WTC11 (cell line): ENCODE measurements around the gene ANKFN1. TPM values are rescaled to one million over a fixed set of nuclear protein-coding genes. Genes with fewer than 3 reads are reported as not detected.

Source experiments
- ATAC-seq: fragments of 200-7000 bp; cut with Tn5 transposase; 2 replicates; pipeline ENCODE4 v1.10.0; 2021; ENCODE audit warnings: mild to moderate bottlenecking, moderate library complexity
- CTCF ChIA-PET: fragments of 300-600 bp; sonication (Branson Sonifier 250); formaldehyde crosslinking; loops from one replicate; lab custom pipeline; 2021; ENCODE audit warnings: antibody characterized with exemption; lab: Charles Lee
- POLR2A ChIA-PET: fragments of 350-600 bp; sonication (Branson Sonifier 250); formaldehyde crosslinking; loops from one replicate; lab custom pipeline; 2021; ENCODE audit warnings: antibody characterized with exemption; lab: Charles Lee
- DNase-seq: peaks from one replicate; pipeline ENCODE4 v3.0.0; 2021; ENCODE audit warnings: low spot score
- H3K27ac Mint-ChIP-seq: 2 replicates; pipeline ENCODE4 v1.8.0; 2021; ENCODE audit warnings: mixed read lengths
- H3K27me3 Mint-ChIP-seq: 2 replicates; pipeline ENCODE4 v1.8.0; 2021; ENCODE audit warnings: low read depth, mild to moderate bottlenecking, moderate library complexity, mixed read lengths
- H3K36me3 Mint-ChIP-seq: 2 replicates; pipeline ENCODE4 v1.8.0; 2021; ENCODE audit warnings: mixed read lengths
- H3K4me1 Mint-ChIP-seq: 2 replicates; pipeline ENCODE4 v1.8.0; 2022; ENCODE audit warnings: mixed read lengths
- H3K4me3 Mint-ChIP-seq: 2 replicates; pipeline ENCODE4 v1.8.0; 2021; ENCODE audit warnings: mild to moderate bottlenecking, moderate library complexity, mixed read lengths
- H3K9me3 Mint-ChIP-seq: 2 replicates; pipeline ENCODE4 v1.8.0; 2021; ENCODE audit warnings: mixed read lengths
- ATF1 ChIP-seq: sonication (generic); formaldehyde crosslinking; IDR thresholded peaks from 2 replicates; pipeline ENCODE4 v1.8.1; 2023; ENCODE audit warnings: mild to moderate bottlenecking, moderate library complexity, missing genetic modification reagents
- CBFB ChIP-seq: sonication (generic); formaldehyde crosslinking; IDR thresholded peaks from 2 replicates; pipeline ENCODE4 v1.8.1; 2022; ENCODE audit warnings: mild to moderate bottlenecking, low read depth, missing genetic modification reagents
- CREM ChIP-seq: sonication (generic); formaldehyde crosslinking; IDR thresholded peaks from 2 replicates; pipeline ENCODE4 v1.8.1; 2022; ENCODE audit warnings: mild to moderate bottlenecking, missing genetic modification reagents, moderate library complexity
- E2F1 ChIP-seq: sonication (generic); formaldehyde crosslinking; IDR thresholded peaks from 2 replicates; pipeline ENCODE4 v1.8.0; 2022; ENCODE audit warnings: mild to moderate bottlenecking, missing genetic modification reagents
- E2F5 ChIP-seq: sonication (generic); formaldehyde crosslinking; IDR thresholded peaks from 2 replicates; pipeline ENCODE4 v1.8.1; 2022; ENCODE audit warnings: mild to moderate bottlenecking, moderate library complexity, missing genetic modification reagents
- ERG ChIP-seq: fragments of 250-450 bp; sonication (Bioruptor Pico); IDR thresholded peaks from 2 replicates; pipeline ENCODE4 v1.8.0; 2021; ENCODE audit warnings: mild to moderate bottlenecking
- ESRRA ChIP-seq: sonication (generic); formaldehyde crosslinking; IDR thresholded peaks from 2 replicates; pipeline ENCODE4 v1.8.1; 2022; ENCODE audit warnings: mild to moderate bottlenecking, missing genetic modification reagents, borderline replicate concordance
- ETV6 ChIP-seq: sonication (generic); formaldehyde crosslinking; IDR thresholded peaks from 2 replicates; pipeline ENCODE4 v1.8.1; 2022; ENCODE audit warnings: mild to moderate bottlenecking, missing genetic modification reagents
- GRHL2 ChIP-seq: fragments of 250-450 bp; sonication (Bioruptor Pico); IDR thresholded peaks from 2 replicates; pipeline ENCODE4 v1.8.0; 2022; ENCODE audit warnings: mild to moderate bottlenecking, moderate library complexity; ENCODE audit not compliant: insufficient replicate concordance, severe bottlenecking
- GTF2I ChIP-seq: fragments of 250-450 bp; sonication (Bioruptor Pico); conservative IDR thresholded peaks from 2 replicates; pipeline ENCODE4 v1.4.0; 2021; ENCODE audit warnings: mild to moderate bottlenecking
- MXD4 ChIP-seq: fragments of 250-450 bp; sonication (Bioruptor Pico); IDR thresholded peaks from 2 replicates; pipeline ENCODE4 v1.8.0; 2021; ENCODE audit warnings: mild to moderate bottlenecking, moderate library complexity, borderline replicate concordance
- NR3C1 ChIP-seq: sonication (generic); formaldehyde crosslinking; conservative IDR thresholded peaks from 2 replicates; pipeline ENCODE4 v1.8.1; 2023; ENCODE audit warnings: low read depth, mild to moderate bottlenecking, missing genetic modification reagents
- TEAD1 ChIP-seq: sonication (generic); formaldehyde crosslinking; IDR thresholded peaks from 2 replicates; pipeline ENCODE4 v1.8.0; 2022; ENCODE audit warnings: mild to moderate bottlenecking, missing genetic modification reagents
- ZMAT4 ChIP-seq: fragments of 250-450 bp; sonication (Bioruptor Pico); IDR thresholded peaks from 2 replicates; pipeline ENCODE4 v1.9.0; 2021; ENCODE audit warnings: mild to moderate bottlenecking
- ZNF232 ChIP-seq: sonication (generic); formaldehyde crosslinking; IDR thresholded peaks from 2 replicates; pipeline ENCODE4 v1.8.0; 2022; ENCODE audit warnings: mild to moderate bottlenecking, missing genetic modification reagents
- ZNF396 ChIP-seq: fragments of 250-450 bp; sonication (Bioruptor Pico); IDR thresholded peaks from 2 replicates; pipeline ENCODE4 v1.8.0; 2021; ENCODE audit warnings: mild to moderate bottlenecking, moderate library complexity, borderline replicate concordance
- total RNA-seq: library from RNA; stranded (reverse); gene quantifications from 3 replicates; pipeline ENCODE4 v1.2.3, GENCODE V29; 2021
- TF ChIP-seq, protein P1 (sequence below): sonication (generic); formaldehyde crosslinking; IDR thresholded peaks from 2 replicates; pipeline ENCODE4 v1.8.1; 2023; ENCODE audit warnings: mild to moderate bottlenecking, missing genetic modification reagents, moderate library complexity
- TF ChIP-seq, protein P2 (sequence below): sonication (generic); formaldehyde crosslinking; IDR thresholded peaks from 2 replicates; pipeline ENCODE4 v1.8.0; 2023; ENCODE audit warnings: missing genetic modification reagents, mild to moderate bottlenecking, borderline replicate concordance

ANKFN1 gene
- total RNA-seq, 1 experiment from 2014 or later = 0.24 TPM

- DNase-seq (no peak), ATAC-seq (no peak)
- no peaks in the 10 kb centered on the region for H3K9me3 Mint-ChIP-seq
- no peaks in the 10 kb centered on the region for H3K4me1 Mint-ChIP-seq
- ChIA-PET CTCF (interaction anchor here (1.0 kb wide), 1 partner anchor 17 kb away, joined by 3 read pairs; no protein-coding TSS in a partner anchor), POLR2A (interaction anchor here (0.5 kb wide), 1 partner anchor 9 kb away, joined by 4 read pairs; no protein-coding TSS in a partner anchor)
- H3K4me3 Mint-ChIP-seq = no peak overlapping the region
- H3K36me3 Mint-ChIP-seq = no peaks in the 10 kb centered on the region
- TF ChIP-seq E2F5 (CRISPR knock-in tag) (no peak), NR3C1 (CRISPR knock-in tag) (no peak), MXD4 (CRISPR knock-in tag) (no peak), ZNF396 (CRISPR knock-in tag) (no peak), CBFB (CRISPR knock-in tag) (no peak), GRHL2 (CRISPR knock-in tag) (no peak), CREM (CRISPR knock-in tag) (no peak), GTF2I (CRISPR knock-in tag) (no peak), ZNF232 (no peak), ZMAT4 (no peak), ESRRA (CRISPR knock-in tag) (no peak), ERG (CRISPR knock-in tag) (no peak), TEAD1 (CRISPR knock-in tag) (no peak), ATF1 (no peak), E2F1 (CRISPR knock-in tag) (no peak)
- TF ChIP-seq, protein P1, sequence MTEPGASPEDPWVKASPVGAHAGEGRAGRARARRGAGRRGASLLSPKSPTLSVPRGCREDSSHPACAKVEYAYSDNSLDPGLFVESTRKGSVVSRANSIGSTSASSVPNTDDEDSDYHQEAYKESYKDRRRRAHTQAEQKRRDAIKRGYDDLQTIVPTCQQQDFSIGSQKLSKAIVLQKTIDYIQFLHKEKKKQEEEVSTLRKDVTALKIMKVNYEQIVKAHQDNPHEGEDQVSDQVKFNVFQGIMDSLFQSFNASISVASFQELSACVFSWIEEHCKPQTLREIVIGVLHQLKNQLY (CRISPR knock-in tag) = no peak
- TF ChIP-seq, protein P2, sequence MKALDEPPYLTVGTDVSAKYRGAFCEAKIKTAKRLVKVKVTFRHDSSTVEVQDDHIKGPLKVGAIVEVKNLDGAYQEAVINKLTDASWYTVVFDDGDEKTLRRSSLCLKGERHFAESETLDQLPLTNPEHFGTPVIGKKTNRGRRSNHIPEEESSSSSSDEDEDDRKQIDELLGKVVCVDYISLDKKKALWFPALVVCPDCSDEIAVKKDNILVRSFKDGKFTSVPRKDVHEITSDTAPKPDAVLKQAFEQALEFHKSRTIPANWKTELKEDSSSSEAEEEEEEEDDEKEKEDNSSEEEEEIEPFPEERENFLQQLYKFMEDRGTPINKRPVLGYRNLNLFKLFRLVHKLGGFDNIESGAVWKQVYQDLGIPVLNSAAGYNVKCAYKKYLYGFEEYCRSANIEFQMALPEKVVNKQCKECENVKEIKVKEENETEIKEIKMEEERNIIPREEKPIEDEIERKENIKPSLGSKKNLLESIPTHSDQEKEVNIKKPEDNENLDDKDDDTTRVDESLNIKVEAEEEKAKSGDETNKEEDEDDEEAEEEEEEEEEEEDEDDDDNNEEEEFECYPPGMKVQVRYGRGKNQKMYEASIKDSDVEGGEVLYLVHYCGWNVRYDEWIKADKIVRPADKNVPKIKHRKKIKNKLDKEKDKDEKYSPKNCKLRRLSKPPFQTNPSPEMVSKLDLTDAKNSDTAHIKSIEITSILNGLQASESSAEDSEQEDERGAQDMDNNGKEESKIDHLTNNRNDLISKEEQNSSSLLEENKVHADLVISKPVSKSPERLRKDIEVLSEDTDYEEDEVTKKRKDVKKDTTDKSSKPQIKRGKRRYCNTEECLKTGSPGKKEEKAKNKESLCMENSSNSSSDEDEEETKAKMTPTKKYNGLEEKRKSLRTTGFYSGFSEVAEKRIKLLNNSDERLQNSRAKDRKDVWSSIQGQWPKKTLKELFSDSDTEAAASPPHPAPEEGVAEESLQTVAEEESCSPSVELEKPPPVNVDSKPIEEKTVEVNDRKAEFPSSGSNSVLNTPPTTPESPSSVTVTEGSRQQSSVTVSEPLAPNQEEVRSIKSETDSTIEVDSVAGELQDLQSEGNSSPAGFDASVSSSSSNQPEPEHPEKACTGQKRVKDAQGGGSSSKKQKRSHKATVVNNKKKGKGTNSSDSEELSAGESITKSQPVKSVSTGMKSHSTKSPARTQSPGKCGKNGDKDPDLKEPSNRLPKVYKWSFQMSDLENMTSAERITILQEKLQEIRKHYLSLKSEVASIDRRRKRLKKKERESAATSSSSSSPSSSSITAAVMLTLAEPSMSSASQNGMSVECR (CRISPR knock-in tag) = no peak
- H3K27ac Mint-ChIP-seq = no peak overlapping the region
- no peaks in the 10 kb centered on the region for H3K27me3 Mint-ChIP-seq
Observed at GRCh38 chr17:56482229-56482628, 329.0 kb downstream of the ANKFN1 start.

DNA sequence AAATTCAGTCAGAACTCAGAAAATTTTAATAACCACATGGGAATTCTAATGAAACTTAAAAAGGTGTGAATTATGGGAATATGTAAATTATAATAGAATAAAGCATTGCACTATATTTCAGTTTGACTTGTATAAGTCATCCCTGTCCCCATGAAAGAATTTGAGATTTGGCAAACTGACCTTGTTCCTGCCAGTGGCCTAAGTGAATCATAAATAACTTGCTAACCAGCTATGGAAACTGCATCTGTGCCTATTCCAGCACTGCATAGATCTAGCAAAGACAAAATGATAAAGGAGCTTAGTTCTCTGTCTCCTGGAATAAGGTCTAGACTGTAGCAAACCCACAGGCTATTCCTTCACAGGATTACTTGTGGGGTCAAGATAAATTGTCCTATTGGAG is 333.5 kb downstream of the ANKFN1 start:
- DNase-seq (no peak), ATAC-seq (no peak)
- POLR2A ChIA-PET = no interaction called here
- H3K4me1 Mint-ChIP-seq = no peaks in the 10 kb centered on the region
- H3K27me3 Mint-ChIP-seq = no peaks in the 10 kb centered on the region
- no peaks in the 10 kb centered on the region for H3K9me3 Mint-ChIP-seq
- CTCF ChIA-PET = interaction anchor here (1.0 kb wide), 1 partner anchor 13 kb away, joined by 5 read pairs; no protein-coding TSS in a partner anchor
- H3K27ac Mint-ChIP-seq = no peak overlapping the region
- no peak overlapping the region for H3K4me3 Mint-ChIP-seq
- TF ChIP-seq ETV6 (CRISPR knock-in tag) = no peak
- no peaks in the 10 kb centered on the region for H3K36me3 Mint-ChIP-seq
